ENCODE results near the gene CHRM4. TPM values are rescaled to one million over a fixed set of nuclear protein-coding genes. Genes with fewer than 3 reads are reported as not detected.
"Not testable (repeated sequence)": the region's sequence is repeated elsewhere in the genome, so short reads cannot be mapped to it uniquely, and the experiment has no call there.

CHRM4 gene
- total RNA-seq, 1 experiment from 2014 or later, result 0.27 TPM

DNA sequence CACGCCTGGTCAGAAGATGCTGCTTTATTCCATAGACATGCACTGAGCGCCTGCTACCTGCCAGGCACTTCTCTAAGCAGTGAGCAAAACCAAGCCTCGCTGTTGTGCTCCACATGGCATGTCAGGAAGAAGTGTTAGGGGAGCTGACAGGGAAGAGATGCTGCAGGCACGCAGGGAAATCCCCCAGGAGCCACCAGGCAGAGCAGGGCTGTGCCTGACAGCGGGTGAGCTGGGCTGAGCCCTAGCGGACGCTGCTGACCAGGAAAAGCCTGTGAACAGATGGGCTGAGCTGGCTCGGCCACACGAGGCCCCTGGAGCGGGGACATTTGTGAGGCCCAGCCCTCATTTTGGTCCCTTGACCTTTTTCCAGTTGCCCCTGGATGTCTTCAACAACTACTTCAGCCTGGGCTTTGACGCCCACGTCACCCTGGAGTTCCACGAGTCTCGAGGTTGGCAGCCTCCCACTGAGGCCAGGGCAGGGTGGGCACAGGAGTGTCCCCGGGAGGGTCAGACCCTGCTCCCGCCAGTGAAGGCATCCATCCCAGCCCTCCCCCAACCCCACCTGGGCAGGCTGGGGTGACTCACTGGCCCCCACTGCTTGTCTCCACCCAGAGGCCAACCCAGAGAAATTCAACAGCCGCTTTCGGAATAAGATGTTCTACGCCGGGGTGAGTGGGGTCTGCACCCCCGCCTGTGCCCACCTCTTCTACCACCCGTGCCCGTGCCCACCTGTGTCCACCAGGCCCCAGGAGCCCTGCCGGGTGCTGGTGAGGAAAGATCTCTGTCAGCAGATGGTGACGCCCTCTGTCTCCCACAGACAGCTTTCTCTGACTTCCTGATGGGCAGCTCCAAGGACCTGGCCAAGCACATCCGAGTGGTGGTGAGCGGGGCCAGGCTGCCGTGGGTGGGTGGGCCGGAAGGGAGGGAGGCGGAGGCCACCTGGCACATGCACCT lies 17.5 kb downstream of the CHRM4 start:
- POLR2A ChIA-PET, result no interaction called here
- Mint-ChIP-seq H3K36me3 (ENCODE audit: insufficient read depth, unreplicated experiment) (peaks cover 50% of the 10 kb centered on the region), H3K4me1 (ENCODE audit: low read depth, unreplicated experiment) (no peaks in the 10 kb centered on the region), H3K9me3 (ENCODE audit: unreplicated experiment) (no peaks in the 10 kb centered on the region), H3K27ac (ENCODE audit: unreplicated experiment) (no peak overlapping the region), H3K27me3 (ENCODE audit: insufficient read depth, unreplicated experiment) (no peaks in the 10 kb centered on the region), H3K4me3 (ENCODE audit: unreplicated experiment) (no peak overlapping the region)
- BruUV-seq (replicated peaks), result no TSS peak
- Histone ChIP-seq H3K36me3 (ENCODE audit: control insufficient read depth, insufficient read depth, low read length) (no peaks in the 10 kb centered on the region; the same call in 1 of the 2 replicates), H3K9me3 (no peaks in the 10 kb centered on the region), H3K27me3 (replicated peaks; ENCODE audit: control insufficient read depth, insufficient read depth, low read length) (no peaks in the 10 kb centered on the region), H3K4me3 (ENCODE audit: low read depth, low read length) (no peak overlapping the region), H3K4me1 (peaks cover 6% of the 10 kb centered on the region)
- no peak for DNase-seq
- TF ChIP-seq CTCF (IDR thresholded peaks at IDR 0.05; ENCODE audit: insufficient read depth in 1 of 2, low read depth in 1 of 2, low read length in 1 of 2, severe bottlenecking in 1 of 2, unreplicated experiment in 1 of 2), result no peak
- CTCF ChIA-PET, result no interaction called here
- intact Hi-C loops (cut with micrococcal nuclease; ENCODE audit: unreplicated experiment), result no loop called here

GRCh38 chr11:46372501-46372900 lies 19.1 kb downstream of the CHRM4 start:
- H3K4me1 ChIP-seq; DNase-seq; H3K36me3 ChIP-seq (ENCODE audit: control insufficient read depth, insufficient read depth, low read length); H3K27me3 Mint-ChIP-seq (ENCODE audit: insufficient read depth, unreplicated experiment); H3K27ac Mint-ChIP-seq (ENCODE audit: unreplicated experiment); H3K4me1 Mint-ChIP-seq (ENCODE audit: low read depth, unreplicated experiment); BruUV-seq (replicated peaks); CTCF ChIA-PET; H3K4me3 ChIP-seq (ENCODE audit: low read depth, low read length); H3K9me3 Mint-ChIP-seq (ENCODE audit: unreplicated experiment); H3K4me3 Mint-ChIP-seq (ENCODE audit: unreplicated experiment); intact Hi-C loops (cut with micrococcal nuclease; ENCODE audit: unreplicated experiment); H3K9me3 ChIP-seq; H3K27me3 ChIP-seq (replicated peaks; ENCODE audit: control insufficient read depth, insufficient read depth, low read length): not testable (repeated sequence)
- peaks cover 52% of the 10 kb centered on the region for H3K36me3 Mint-ChIP-seq (ENCODE audit: insufficient read depth, unreplicated experiment)
- POLR2A ChIA-PET, result interaction anchor here (0.6 kb wide), 1 partner anchor 128 kb away, joined by 3 read pairs; no protein-coding TSS in a partner anchor

DNA sequence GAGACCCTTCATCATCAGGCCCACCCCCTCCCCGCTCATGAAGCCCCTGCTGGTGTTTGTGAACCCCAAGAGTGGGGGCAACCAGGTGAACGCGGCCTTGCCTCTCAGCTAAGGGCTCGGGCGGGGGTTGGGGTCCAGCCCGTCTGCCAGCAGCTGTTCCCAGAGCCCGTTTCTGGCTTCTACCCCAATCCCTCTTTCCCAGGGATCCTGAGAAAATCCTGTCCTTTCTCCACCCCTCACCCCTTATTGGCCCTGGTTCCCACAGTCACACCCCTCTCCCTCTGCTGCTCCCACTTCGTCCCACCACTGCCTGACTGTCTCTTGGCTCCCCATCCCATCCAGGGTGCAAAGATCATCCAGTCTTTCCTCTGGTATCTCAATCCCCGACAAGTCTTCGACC lies 19.5 kb downstream of the CHRM4 start:
- no TSS peak for BruUV-seq (replicated peaks)
- Histone ChIP-seq H3K4me1 (peaks cover 6% of the 10 kb centered on the region; the same call in 1 of the 2 replicates), H3K9me3 (no peaks in the 10 kb centered on the region), H3K36me3 (ENCODE audit: control insufficient read depth, insufficient read depth, low read length) (peaks cover 5% of the 10 kb centered on the region), H3K4me3 (ENCODE audit: low read depth, low read length) (no peak overlapping the region), H3K27me3 (replicated peaks; ENCODE audit: control insufficient read depth, insufficient read depth, low read length) (no peaks in the 10 kb centered on the region)
- Mint-ChIP-seq H3K4me1 (ENCODE audit: low read depth, unreplicated experiment) (no peaks in the 10 kb centered on the region), H3K36me3 (ENCODE audit: insufficient read depth, unreplicated experiment) (peaks cover 50% of the 10 kb centered on the region), H3K27ac (ENCODE audit: unreplicated experiment) (no peak overlapping the region), H3K27me3 (ENCODE audit: insufficient read depth, unreplicated experiment) (no peaks in the 10 kb centered on the region), H3K4me3 (ENCODE audit: unreplicated experiment) (no peak overlapping the region), H3K9me3 (ENCODE audit: unreplicated experiment) (no peaks in the 10 kb centered on the region)
- no peak for TF ChIP-seq CTCF (IDR thresholded peaks at IDR 0.05; ENCODE audit: insufficient read depth in 1 of 2, low read depth in 1 of 2, low read length in 1 of 2, severe bottlenecking in 1 of 2, unreplicated experiment in 1 of 2)
- ChIA-PET POLR2A (interaction anchor here (0.6 kb wide), 1 partner anchor 128 kb away, joined by 3 read pairs; no protein-coding TSS in a partner anchor), CTCF (no interaction called here)
- intact Hi-C loops (cut with micrococcal nuclease; ENCODE audit: unreplicated experiment), result no loop called here
- DNase-seq, result no peak

DNA sequence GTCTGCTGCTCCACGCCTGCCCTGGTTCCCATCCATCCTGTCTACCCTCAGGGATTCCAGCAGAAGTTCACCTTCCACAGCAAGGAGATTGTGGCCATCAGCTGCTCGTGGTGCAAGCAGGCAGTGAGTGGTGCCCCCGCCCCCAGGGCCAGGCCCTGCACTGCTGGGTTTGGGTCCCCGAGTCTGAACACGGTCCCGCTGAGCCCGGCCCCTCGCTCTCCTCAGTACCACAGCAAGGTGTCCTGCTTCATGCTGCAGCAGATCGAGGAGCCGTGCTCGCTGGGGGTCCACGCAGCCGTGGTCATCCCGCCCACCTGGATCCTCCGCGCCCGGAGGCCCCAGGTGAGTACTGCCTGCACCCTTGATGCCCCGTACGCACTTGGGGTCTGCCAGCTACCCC lies 20.3 kb downstream of the CHRM4 start:
- H3K9me3 ChIP-seq; DNase-seq; BruUV-seq (replicated peaks); H3K36me3 ChIP-seq (ENCODE audit: control insufficient read depth, insufficient read depth, low read length); H3K4me1 Mint-ChIP-seq (ENCODE audit: low read depth, unreplicated experiment); H3K27ac Mint-ChIP-seq (ENCODE audit: unreplicated experiment); H3K4me3 ChIP-seq (ENCODE audit: low read depth, low read length); POLR2A ChIA-PET; H3K9me3 Mint-ChIP-seq (ENCODE audit: unreplicated experiment); intact Hi-C loops (cut with micrococcal nuclease; ENCODE audit: unreplicated experiment); H3K4me1 ChIP-seq; CTCF ChIA-PET; H3K4me3 Mint-ChIP-seq (ENCODE audit: unreplicated experiment); H3K27me3 ChIP-seq (replicated peaks; ENCODE audit: control insufficient read depth, insufficient read depth, low read length); H3K27me3 Mint-ChIP-seq (ENCODE audit: insufficient read depth, unreplicated experiment): not testable (repeated sequence)
- H3K36me3 Mint-ChIP-seq (ENCODE audit: insufficient read depth, unreplicated experiment), result peaks cover 43% of the 10 kb centered on the region

Measured in Caco-2 (cell line).